Kidney (tissue), 14 donors: ENCODE measurements around the gene TMEM178B. TPM values are rescaled to one million over a fixed set of nuclear protein-coding genes. Genes with fewer than 3 reads are reported as not detected.
A peak's percentile ranks its signal among the peaks of the same experiment; 100 is the strongest.

Source experiments
- DNase-seq, 5 donors: peaks; one replicate each; pipeline ENCODE4 v3.0.0-alpha.2; 2013 to 2020
- FAIRE-seq: peaks from 2 replicates; lab custom pipeline; 2012; peaks lifted over from hg19 to GRCh38; lab: Jason Lieb, UNC
- H3K27ac ChIP-seq, 2 donors: one replicate each; pipeline ENCODE4 v1.7.0; 2013; ENCODE audit warnings: low read depth in 2 of 2, low read length in 2 of 2, inconsistent platforms in 1 of 2
- H3K27me3 ChIP-seq: one replicate; pipeline ENCODE4 v1.7.1; 2013; ENCODE audit warnings: low read length, inconsistent platforms; ENCODE audit not compliant: control insufficient read depth, insufficient read depth
- H3K36me3 ChIP-seq, 3 donors: one replicate each; pipeline versions ENCODE4 v1.7.0 to v1.7.1; 2013; ENCODE audit warnings: low read length in 3 of 3, control low read depth in 1 of 3, inconsistent platforms in 1 of 3; ENCODE audit not compliant: insufficient read depth in 3 of 3, control insufficient read depth in 2 of 3
- H3K4me1 ChIP-seq, 3 donors: one replicate each; pipeline versions ENCODE4 v1.7.0 to v1.7.1; 2013; ENCODE audit warnings: low read length in 3 of 3, inconsistent platforms in 1 of 3, low read depth in 1 of 3; ENCODE audit not compliant: control insufficient read depth in 2 of 3, insufficient read depth in 2 of 3
- H3K4me3 ChIP-seq, 3 donors: one replicate each; pipeline versions ENCODE4 v1.7.0 to v1.8.1; 2013; ENCODE audit warnings: low read length in 3 of 3, control low read depth in 1 of 3, inconsistent platforms in 1 of 3
- H3K9ac ChIP-seq, 3 donors: one replicate each; pipeline versions ENCODE4 v1.7.0 to v1.7.1; 2013; ENCODE audit warnings: low read length in 3 of 3, control low read depth in 1 of 3, inconsistent platforms in 1 of 3
- H3K9me3 ChIP-seq, 3 donors: one replicate each; pipeline versions ENCODE4 v1.7.0 to v1.7.1; 2013; ENCODE audit warnings: low read length in 3 of 3, control low read depth in 1 of 3, inconsistent platforms in 1 of 3; ENCODE audit not compliant: control insufficient read depth in 2 of 3, insufficient read depth in 1 of 3
- CTCF ChIP-seq: IDR thresholded peaks from 3 replicates; pipeline ENCODE4 v1.5.1; 2012; ENCODE audit warnings: mild to moderate bottlenecking, moderate library complexity, borderline replicate concordance; ENCODE audit not compliant: insufficient read depth; ENCODE audit errors: extremely low read depth
- intact Hi-C: fragments of 100-400 bp; cut with DNase I; formaldehyde crosslinking; loops from one replicate; pipeline ENCODE4 v1.11.1; 2022
- polyA plus RNA-seq: library from polyadenylated mRNA; stranded (reverse); fragments of 350-450 nt; fragmentation: Illumina TruSeq; extraction: RNeasy Lipid Tissue Mini Kit (QIAGEN cat#74804); gene quantifications from one replicate; pipeline ENCODE4 v1.2.3, GENCODE V29; 2014; ENCODE audit warnings: low read depth, low replicate concordance; ENCODE audit not compliant: insufficient read depth
- total RNA-seq: library from RNA; stranded (reverse); fragmentation: NEBNext Ultra II Directional; extraction: Animal tissue kit (Norgen Biotek cat#: 25700); gene quantifications from one replicate; pipeline ENCODE4 v1.2.1, GENCODE V29; 2021
- donor health status: control.
- donor health status: control.
- donor health status: control.
- donor health status: control.
- donor health status: control.
- donor health status: DM: yes; HTN: yes; CAD: no.
- donor health status: Normal renal cell carcinoma (clear cell type).

Gene TMEM178B
- total and polyA plus RNA-seq, 2 donors from 2014 or later: 0.58 to 20.0 TPM

GRCh38 chr7:141221007-141221612 is 147.2 kb downstream of the TMEM178B start:
- H3K9ac ChIP-seq: no peak overlapping the region
- FAIRE-seq: no peak
- TF ChIP-seq CTCF: no peak
- no peaks in the 10 kb centered on the region for H3K36me3 ChIP-seq
- no peaks in the 10 kb centered on the region for H3K27me3 ChIP-seq
- no peaks in the 10 kb centered on the region for H3K4me1 ChIP-seq
- no peak overlapping the region for H3K27ac ChIP-seq
- intact Hi-C loops: no loop called here
- H3K4me3 ChIP-seq: no peak overlapping the region
- H3K9me3 ChIP-seq: no peaks in the 10 kb centered on the region
- peak in 3 of 5 donors; percentile 62 to 81 (median 74) for DNase-seq

- H3K36me3 ChIP-seq: no peaks in the 10 kb centered on the region
- H3K9ac ChIP-seq: no peak overlapping the region
- intact Hi-C loops: no loop called here
- no peaks in the 10 kb centered on the region for H3K27me3 ChIP-seq
- FAIRE-seq (no peak), DNase-seq (no peak)
- no peaks in the 10 kb centered on the region for H3K9me3 ChIP-seq
- TF ChIP-seq CTCF: no peak
- no peak overlapping the region for H3K27ac ChIP-seq
- H3K4me3 ChIP-seq: no peak overlapping the region
- no peaks in the 10 kb centered on the region for H3K4me1 ChIP-seq
These were observed 152.2 kb downstream of the TMEM178B start for GRCh38 chr7:141225916-141226618.

GRCh38 chr7:141227454-141227853 is 153.6 kb downstream of the TMEM178B start:
- intact Hi-C loops: no loop called here
- no peaks in the 10 kb centered on the region for H3K27me3 ChIP-seq
- H3K36me3 ChIP-seq: no peaks in the 10 kb centered on the region
- DNase-seq: no peak
- no peak overlapping the region for H3K4me3 ChIP-seq
- FAIRE-seq: no peak
- H3K9me3 ChIP-seq: no peaks in the 10 kb centered on the region
- no peak for TF ChIP-seq CTCF
- no peak overlapping the region for H3K9ac ChIP-seq
- no peak overlapping the region for H3K27ac ChIP-seq
- H3K4me1 ChIP-seq: no peaks in the 10 kb centered on the region
